ENCODE results near the gene PNMA6E.
"Not testable (repeated sequence)": the region's sequence is repeated elsewhere in the genome, so short reads cannot be mapped to it uniquely, and the experiment has no call there.

The PNMA6E gene

GRCh38 chrX:153407736-153408135 lies 6.6 kb upstream of the PNMA6E start:
- no peak for DNase-seq

GRCh38 chrX:153406903-153407302 lies 5.8 kb upstream of the PNMA6E start:
- DNase-seq, result no peak

- DNase-seq, result no peak
These were observed 4.9 kb upstream of the PNMA6E start for GRCh38 chrX:153406011-153406410.

- DNase-seq, result no peak
These were observed 4.3 kb upstream of the PNMA6E start for GRCh38 chrX:153405426-153405825.

- not testable (repeated sequence) for DNase-seq
These were observed 3.2 kb upstream of the PNMA6E start for GRCh38 chrX:153404333-153404732.

- DNase-seq, result peak in 1 of 2 experiments; percentile 39
These were observed 711 bp downstream of the PNMA6E start for GRCh38 chrX:153400146-153401132.

GRCh38 chrX:153398275-153398960 lies 2.7 kb downstream of the PNMA6E start:
- no peak for DNase-seq

- peak in 1 of 2 experiments; percentile 17 for DNase-seq
These were observed 3.7 kb downstream of the PNMA6E start for GRCh38 chrX:153397256-153397960.

GRCh38 chrX:153396320-153397195 lies 4.6 kb downstream of the PNMA6E start:
- no peak for DNase-seq

GRCh38 chrX:153395613-153396319 lies 5.4 kb downstream of the PNMA6E start:
- no peak for DNase-seq

- DNase-seq, result no peak
These were observed 6.5 kb downstream of the PNMA6E start for GRCh38 chrX:153394612-153395011.

GRCh38 chrX:153392642-153393321 lies 8.4 kb downstream of the PNMA6E start:
- no peak for DNase-seq

GRCh38 chrX:153389460-153389768 lies 11.7 kb downstream of the PNMA6E start:
- DNase-seq, result not testable (repeated sequence)

GRCh38 chrX:153388722-153389459 lies 12.3 kb downstream of the PNMA6E start:
- DNase-seq, result no peak

- DNase-seq, result no peak
These were observed 13.0 kb downstream of the PNMA6E start for GRCh38 chrX:153387987-153388721.

- no peak for DNase-seq
These were observed 13.8 kb downstream of the PNMA6E start for GRCh38 chrX:153387345-153387744.

- no peak for DNase-seq
These were observed 15.1 kb downstream of the PNMA6E start for GRCh38 chrX:153386097-153386496.

- not testable (repeated sequence) for DNase-seq
These were observed 16.2 kb downstream of the PNMA6E start for GRCh38 chrX:153384973-153385372.

- DNase-seq, result no peak
These were observed 16.8 kb downstream of the PNMA6E start for GRCh38 chrX:153384390-153384789.

Data from NCI-H524 (cell line).